ENCODE results near the gene SYCE1. TPM values are rescaled to one million over a fixed set of nuclear protein-coding genes. Genes with fewer than 3 reads are reported as not detected.
"Not testable (repeated sequence)": the region's sequence is repeated elsewhere in the genome, so short reads cannot be mapped to it uniquely, and the experiment has no call there.

The SYCE1 gene
- not detected in 2 replicates for polyA plus RNA-seq (2014; cell fraction: cytosol; rRNA removed)
- polyA plus RNA-seq (2014; cell fraction: nucleus; rRNA removed), result not detected in 2 replicates

- no peak for DNase-seq (ENCODE audit: low spot score)
These were observed at the start of gene SYCE1 for GRCh38 chr10:133565441-133566294. Gene SYCE1 (minus strand): TSS chr10:133565583. CDS start chr10:133565529, 54 bp downstream.

DNA sequence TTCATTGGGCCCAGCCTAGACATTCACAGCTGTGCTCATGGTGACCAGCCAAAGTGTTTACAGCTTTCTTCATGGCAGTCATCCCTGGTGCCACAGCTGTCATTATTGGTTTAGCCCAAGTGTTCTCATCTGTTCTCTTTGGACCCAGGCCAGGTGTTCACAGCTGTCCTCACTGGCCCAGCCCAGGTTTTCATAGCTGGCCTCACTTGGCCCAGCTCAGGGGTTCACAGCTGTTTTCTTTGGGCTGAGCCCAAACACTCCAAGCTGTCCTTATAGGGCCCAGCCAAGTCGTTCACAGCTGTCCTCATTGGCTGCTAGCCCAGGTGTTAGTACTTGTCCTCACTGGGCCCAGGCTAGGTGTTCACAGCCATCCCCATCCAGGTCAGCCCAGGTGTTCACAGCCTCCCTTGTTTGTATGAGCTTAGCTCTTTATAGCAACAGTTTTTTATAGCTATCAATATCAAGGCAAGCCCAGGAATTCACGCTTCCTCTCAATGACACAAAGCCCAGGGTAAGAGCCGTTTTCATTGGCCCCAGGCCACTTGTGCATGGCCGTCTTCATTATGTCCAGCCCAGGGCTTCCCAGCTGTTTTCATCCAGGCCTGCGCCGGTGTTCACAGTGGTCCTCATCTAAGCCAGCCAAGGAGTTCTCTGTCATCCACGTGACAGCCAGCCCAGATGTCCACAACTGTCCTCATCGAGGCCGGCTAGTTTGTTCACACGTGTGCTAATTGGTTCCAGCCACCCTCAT, 49.6 kb upstream of the SYCE1 start:
- DNase-seq (ENCODE audit: low spot score), result no peak

- DNase-seq (ENCODE audit: low spot score), result no peak
These were observed 48.3 kb upstream of the SYCE1 start for GRCh38 chr10:133613699-133614098.

DNA sequence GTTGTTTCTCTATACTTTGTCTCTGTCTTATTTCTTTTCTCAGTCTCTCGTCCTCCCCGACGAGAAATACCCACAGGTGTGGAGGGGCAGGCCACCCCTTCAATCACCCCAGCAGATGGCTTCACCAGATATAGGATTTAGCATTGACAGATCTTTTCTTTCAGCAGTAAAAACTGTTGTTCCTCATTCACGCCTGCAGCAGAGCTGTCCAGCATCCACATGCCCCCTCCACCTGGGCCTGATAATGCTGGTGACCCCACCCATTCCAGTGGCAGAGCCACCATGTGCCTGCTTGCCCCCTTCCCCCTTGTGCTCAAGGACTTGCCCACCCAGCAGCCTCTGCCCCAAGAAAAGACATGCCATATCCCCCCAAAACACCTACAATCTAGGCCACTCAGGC, 45.7 kb upstream of the SYCE1 start:
- DNase-seq (ENCODE audit: low spot score), result no peak

DNA sequence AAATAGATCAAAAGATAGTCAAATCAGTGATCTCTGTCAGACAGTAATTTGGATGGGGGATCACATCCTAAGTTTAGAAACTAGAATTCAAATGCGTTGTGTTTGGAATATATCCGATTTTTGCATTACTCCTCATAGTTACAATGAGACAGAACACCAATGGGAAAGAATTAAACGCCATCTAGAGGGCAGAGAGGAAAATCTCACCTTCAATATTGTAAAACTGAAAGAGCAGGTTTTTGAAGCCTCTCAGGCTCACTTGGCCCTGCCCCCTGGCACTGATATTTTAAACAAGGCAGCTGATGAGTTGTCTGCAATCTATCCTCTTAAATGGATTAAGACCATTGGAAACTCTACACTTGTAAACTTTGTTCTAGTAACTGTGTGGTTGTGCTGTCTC, 43.5 kb upstream of the SYCE1 start:
- DNase-seq (ENCODE audit: low spot score), result peak; percentile 29

DNA sequence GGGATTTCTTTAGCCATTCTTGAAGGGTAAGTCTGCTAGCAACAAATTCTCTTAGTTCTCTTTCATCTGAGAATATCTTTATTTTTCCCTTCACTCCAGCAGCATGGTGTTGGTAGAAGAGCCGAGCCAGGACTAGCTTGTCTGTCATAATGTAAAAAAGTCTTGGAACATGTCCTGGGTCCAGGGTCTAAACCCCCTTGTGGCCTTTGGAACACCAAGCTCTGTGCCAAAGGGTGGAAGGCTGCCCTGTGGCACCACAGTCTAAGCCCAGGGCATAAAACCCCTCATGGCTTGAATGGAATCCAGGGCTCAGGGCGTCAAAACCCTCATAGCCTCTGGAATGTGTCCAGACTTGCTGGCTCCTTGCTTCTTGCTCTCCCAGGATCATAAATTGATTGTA, 38.1 kb upstream of the SYCE1 start:
- not testable (repeated sequence) for DNase-seq (ENCODE audit: low spot score)

GRCh38 chr10:133600657-133601056, 35.3 kb upstream of the SYCE1 start:
- no peak for DNase-seq (ENCODE audit: low spot score)

GRCh38 chr10:133599869-133600268, 34.5 kb upstream of the SYCE1 start:
- DNase-seq (ENCODE audit: low spot score), result not testable (repeated sequence)

DNA sequence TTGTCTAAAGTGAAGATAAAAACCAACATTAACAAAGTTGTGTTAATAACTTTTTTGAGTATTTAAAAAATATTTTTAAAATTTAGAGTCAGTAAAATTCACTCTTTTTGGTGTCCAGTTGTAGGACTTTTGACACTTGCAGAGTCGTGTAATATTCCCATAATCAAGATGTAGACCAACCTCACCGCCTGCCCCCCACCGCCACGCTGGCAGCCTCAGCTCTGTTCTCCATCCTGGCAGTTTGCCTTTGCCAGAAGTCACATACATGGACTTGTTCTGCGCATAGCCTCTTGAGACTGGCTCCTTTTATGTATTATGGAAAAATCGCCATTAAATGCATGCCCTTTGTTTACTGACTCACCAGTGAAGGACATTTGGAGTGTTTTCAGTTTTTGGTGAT, 27.3 kb upstream of the SYCE1 start:
- DNase-seq (ENCODE audit: low spot score), result no peak

DNA sequence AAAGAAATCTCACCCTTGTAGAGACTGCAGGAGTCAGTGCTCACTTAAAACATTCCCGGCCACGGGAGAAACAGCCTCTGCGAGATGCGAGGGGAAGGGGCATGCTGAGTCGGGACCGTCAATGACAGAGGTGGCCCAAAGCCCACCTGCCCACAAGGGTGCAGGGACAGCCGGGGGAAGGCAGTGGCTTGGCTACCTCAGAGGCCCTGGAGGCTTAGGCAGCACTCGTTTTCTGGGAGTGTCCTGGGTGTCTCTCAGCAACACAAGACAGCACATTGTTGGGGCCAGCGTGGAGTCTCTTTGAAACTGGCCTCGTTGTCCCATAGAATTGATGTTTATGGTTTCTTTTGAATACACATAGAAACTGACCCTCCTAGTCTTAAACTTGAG, 25.6 kb upstream of the SYCE1 start:
- no peak for DNase-seq (ENCODE audit: low spot score)

DNA sequence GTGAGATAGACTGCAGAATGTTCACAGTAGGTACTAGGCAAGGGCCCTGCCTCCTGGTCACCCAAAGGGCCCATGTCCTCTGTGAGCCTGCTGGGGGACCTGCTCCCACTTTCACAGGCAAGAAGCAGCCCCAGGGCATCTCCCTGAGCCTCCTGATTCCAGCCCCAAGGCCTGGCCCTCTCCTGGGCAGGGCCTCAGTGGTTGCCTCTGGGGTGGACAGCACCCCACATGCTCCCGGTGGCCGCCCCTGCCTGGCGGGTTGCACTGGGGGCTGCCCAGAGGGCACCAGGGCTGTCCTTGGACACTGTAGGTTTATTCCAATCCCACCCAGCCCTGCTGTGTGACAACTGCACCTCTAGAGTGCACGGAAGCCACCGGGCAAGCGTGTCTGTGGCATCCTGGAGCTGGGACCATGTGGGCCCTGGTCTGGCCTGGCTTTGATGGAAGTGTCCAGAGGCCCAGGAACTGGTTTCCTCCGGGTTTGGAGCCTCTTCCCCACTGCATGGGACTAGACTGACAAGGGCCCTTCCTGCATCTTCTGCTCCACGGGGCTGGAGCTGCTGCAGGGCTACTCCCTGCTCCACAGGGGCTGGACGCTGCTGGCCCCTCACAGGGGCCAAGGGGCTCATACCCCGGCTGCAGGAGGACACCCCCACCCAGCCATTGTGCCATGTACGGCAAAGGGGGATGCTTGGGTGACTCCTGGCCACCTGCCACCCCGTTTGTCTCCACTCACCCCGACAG, 25.0 kb upstream of the SYCE1 start:
- no peak for DNase-seq (ENCODE audit: low spot score)

- DNase-seq (ENCODE audit: low spot score), result not testable (repeated sequence)
These were observed 11.7 kb upstream of the SYCE1 start for GRCh38 chr10:133577037-133577436.

DNA sequence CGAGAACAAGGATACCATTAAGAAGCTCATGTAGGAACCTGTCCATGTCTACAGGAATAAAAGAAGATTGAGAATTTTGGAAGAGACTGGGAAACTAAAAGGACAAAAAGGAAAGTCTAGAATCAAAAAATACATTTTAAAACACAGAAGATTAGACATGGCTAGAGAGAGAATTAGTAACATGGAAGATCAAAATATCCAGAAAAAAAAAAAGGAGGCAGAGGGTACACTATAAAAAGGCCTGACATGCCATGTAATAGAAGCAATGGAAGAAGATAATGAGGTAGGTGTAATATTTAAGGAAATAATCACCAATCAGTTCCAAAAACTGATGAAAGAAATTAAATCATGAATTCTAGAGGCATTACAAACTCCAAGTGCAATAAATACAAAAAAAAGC, 8.1 kb upstream of the SYCE1 start:
- not testable (repeated sequence) for DNase-seq (ENCODE audit: low spot score)

DNA sequence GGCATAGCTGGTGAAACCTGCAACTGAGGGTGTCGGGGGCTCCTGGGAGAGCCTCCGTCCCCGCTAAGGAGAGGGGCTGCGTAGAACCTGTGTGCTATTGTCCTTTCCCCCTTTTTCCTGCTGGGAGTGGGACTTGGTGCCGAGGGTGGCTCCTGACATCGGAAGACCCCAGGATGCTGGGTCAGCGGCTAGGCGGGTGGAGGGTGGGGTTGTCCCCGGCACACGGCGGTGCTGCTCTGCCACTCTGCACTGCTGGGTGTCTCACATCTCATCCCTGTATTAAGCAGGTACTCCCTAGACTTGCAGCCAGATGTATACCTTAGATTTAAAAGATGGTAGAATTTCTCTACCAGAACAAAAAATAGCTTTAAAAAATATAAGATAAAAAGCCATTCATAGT, 6.7 kb upstream of the SYCE1 start:
- not testable (repeated sequence) for DNase-seq (ENCODE audit: low spot score)

- not testable (repeated sequence) for DNase-seq (ENCODE audit: low spot score)
These were observed 4.4 kb upstream of the SYCE1 start for GRCh38 chr10:133569801-133570200.

GRCh38 chr10:133568831-133569527, 3.6 kb upstream of the SYCE1 start:
- DNase-seq (ENCODE audit: low spot score), result not testable (repeated sequence)

- DNase-seq (ENCODE audit: low spot score), result no peak
These were observed 2.9 kb upstream of the SYCE1 start for GRCh38 chr10:133568287-133568614.

- DNase-seq (ENCODE audit: low spot score), result no peak
These were observed 2.4 kb upstream of the SYCE1 start for GRCh38 chr10:133567609-133568286.

GRCh38 chr10:133567119-133567518, 1.7 kb upstream of the SYCE1 start:
- no peak for DNase-seq (ENCODE audit: low spot score)

GRCh38 chr10:133564816-133565215, 567 bp downstream of the SYCE1 start:
- no peak for DNase-seq (ENCODE audit: low spot score)

DNA sequence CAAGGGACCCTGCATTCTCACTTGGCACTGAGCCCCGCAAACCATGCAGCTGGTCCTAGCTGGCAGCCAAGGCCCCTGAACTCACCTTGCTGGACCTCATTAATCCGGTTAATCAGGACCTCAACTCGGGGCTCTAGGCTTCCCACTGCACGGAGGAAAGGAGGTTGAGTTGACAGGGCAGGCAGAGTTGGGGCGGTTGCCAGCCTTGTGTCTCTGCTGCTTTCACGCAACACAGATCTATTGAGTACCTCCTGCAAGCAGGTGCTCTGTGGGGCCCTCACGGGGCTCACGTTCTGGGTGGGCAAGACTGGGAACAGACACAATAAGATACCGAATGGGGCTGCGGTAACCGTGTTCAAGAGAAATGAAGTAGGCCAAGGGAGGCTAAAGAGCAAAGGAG, 6.2 kb downstream of the SYCE1 start:
- no peak for DNase-seq (ENCODE audit: low spot score)
